GM04504 (cell line): ENCODE data around the gene TSR1.

Experiments
- DNase-seq: peaks from one replicate; pipeline ENCODE4 v3.0.0-alpha.2; 2012; ENCODE audit warnings: low read depth

The TSR1 gene

DNA sequence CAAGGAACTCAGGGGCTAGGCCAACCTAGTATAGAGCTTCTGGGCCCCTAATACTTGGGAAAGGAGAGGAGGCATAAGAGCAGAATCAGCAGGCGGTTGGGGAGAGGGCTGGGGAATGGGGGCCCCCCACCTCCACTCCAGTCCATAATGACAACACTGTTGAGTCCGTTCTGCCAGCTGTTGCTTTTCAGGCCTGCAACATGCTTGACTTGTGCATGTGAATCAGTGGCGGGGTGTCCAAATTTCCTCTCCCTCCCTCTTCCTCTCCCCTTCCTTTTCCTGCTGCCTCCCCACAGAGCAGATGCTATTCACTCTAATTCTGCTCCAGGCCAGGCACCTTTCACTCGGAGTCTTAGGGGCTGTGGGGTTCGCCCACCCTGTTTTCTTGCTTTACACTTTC, 32.8 kb upstream of the TSR1 start:
- DNase-seq, result no peak

DNA sequence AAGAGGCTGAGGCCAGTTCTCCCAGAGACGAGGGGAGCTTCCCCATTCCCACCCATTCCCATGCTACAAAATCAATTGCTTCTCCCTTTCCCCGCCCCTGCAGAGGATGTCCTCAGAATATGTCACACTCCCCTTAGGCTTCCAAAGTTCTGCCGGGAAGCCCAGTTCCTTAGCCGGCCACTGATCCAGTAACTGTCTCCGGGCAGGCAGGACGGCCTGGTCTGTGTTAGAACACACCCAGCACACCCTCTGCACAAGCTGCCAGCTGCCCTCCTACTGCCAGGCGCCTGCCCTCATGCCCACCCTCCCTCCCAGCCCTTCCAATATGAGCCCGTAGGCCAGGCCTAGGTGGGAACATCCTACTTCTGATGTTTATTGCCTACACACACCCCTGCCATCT, 32.1 kb upstream of the TSR1 start:
- DNase-seq, result no peak

DNA sequence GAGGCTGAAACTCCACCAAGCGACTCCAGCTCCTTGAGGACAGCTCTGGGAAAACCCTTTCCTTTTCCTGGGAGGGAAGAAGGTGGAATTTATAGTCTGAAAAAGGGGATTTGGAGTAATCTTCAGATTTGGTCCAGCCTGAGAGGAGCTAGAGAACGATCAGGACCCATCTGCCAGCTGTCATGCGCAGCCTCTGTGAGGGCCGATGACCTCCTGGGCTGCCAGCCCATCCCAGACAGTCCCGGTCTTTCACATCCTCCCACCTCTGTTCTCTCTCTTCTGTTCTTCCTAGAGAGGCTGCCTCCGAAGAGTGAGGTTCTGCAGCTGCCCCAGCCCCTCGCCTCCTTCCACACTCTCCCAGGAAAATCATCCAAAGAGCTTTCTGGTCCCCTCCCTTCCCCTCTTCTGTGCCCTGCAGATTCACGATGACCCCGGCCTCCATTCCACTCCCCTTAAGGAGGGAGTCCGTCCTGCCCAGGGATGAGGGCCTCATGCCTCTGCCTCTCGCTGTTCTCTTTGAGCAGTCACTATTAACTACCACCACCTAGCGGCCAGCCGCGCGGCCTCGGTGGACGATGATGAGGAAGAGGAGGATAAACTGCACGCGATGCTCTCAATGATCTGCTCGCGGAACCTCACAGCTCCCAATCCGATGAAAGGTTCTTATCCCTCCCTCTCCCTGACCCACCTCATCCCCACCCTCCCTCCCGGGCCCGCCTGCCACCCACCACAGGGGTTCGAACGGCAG, 30.7 kb upstream of the TSR1 start:
- DNase-seq, result no peak

DNA sequence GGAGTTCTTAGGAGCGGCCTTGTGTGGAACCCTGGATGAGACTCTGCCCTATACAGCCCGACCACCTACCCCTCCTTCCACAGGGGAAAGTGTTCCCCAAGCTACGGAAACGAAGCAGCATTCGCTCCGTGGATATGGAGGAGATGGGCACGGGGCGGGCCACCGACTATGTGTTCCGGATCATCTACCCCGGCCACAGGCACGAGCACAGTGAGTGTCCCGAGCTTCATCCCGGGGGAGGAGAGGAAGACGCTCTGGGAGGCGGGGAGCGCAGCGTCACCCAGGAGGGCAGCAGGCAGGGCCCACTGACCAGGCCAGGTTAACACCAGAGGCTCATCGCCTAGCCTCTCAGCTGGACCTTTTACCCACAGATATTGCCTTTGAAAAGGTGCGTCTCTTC, 28.9 kb upstream of the TSR1 start:
- no peak for DNase-seq

DNA sequence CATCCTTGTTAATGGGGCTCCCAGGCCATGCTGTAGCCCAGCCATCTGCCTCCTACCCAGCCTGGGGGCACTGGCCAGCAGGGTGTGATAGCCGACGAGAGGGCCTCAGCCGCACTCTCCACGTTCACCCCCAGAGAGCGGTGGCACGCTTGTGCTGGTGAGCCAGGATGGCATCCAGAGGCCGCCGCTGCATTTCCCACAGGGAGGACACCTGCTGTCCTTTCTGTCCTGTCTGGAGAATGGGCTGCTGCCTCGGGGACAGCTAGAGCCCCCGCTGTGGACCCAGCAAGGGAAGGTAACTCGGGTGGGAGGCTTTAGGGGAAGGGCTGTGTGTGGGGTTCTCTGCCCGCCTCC, 28.5 kb upstream of the TSR1 start:
- no peak for DNase-seq

DNA sequence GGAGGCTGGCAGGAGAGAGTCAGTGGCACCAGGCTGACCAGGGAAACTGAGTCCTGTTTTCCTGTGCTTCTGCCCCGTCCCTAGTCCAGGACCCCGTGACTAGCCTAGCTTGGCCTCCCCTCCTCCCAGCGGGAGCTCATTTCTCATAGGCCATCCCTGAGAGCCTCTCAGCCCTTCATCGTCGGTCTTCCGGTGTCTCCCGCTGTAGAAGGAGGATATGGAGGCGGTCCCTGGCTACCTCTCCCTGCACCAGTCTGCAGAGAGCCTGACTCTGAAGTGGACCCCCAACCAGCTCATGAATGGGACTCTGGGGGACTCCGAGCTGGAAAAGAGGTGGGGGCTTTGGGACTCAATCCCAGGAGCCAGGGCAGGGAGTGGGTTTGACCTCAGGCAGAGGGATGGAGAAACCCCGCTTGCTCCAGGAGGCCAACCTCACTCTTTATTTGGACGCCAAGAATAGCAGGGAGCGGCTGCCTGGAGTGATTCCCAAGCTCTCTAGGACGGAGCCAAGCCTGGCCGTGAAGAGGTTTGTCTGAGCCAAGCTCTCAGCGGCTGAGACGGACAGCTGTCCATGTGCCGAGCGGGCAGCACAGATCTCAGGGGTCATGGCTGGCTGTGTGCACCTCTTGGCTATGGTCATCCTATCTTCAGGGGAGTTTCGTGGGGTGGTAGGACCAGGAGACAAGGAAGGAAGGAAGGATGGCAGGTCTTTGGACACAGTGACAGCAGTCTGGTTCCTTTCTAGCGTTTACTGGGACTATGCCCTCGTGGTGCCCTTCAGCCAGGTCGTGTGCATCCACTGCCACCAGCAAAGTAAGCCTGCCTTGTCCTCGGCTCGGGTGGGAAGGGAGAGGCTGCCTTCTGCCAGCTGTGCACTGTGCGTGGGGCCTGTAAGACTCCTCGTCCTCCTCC, 27.9 kb upstream of the TSR1 start:
- no peak for DNase-seq

DNA sequence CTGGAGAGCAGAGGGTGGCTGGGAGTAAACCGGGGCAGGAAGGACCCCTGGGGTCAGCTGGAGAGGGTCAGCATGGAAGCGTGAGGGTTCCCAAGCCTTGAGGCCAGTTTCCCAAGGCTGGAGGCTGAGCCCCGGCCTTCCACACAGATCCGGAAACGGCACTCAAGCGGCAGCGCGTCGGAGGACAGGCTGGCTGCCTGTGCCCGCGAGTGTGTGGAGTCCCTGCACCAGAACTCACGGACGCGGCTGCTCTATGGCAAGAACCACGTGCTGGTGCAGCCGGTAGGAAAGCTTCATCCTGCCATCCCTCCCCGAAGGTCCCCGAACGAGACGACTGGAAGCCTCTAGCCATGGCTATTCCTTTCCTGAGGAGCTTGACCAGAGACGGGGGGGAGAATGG, 27.1 kb upstream of the TSR1 start:
- no peak for DNase-seq

DNA sequence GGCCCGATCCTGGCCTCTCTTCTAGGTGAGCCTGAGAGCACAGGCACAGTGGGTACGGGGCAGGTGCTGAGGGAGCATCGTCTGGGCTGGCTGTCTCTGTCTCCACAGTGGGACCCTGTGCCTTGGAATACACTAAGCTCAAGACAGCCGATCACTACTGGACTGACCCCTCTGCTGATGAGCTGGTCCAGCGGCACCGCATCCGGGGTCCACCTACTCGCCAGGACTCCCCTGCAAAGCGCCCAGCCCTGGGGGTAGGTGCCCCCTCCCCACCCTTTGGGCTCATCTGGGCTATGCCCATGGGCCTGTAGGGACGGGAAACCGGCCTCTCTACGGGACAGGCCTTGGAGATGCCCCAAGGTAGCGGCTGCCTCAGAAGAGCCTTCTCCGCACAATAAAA, 26.6 kb upstream of the TSR1 start:
- DNase-seq, result no peak

DNA sequence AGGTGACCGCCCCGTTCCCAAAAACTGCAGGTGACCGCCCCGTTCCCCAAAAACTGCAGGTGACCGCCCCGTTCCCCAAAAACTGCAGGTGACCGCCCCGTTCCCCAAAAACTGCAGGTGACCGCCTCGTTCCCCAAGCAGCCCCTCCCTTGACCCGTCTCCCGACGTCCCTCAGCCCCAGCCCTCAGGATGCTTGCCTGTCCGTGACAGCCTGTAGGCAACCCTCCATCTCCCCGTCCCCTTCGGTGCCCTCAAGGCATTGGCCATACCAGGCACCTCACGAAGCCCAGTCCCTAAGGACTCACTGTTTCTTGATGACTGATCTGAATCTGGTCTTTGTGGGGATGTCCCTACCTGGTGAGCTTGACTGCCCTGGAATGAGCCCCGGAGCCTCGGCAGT, 26.2 kb upstream of the TSR1 start:
- DNase-seq, result no peak

DNA sequence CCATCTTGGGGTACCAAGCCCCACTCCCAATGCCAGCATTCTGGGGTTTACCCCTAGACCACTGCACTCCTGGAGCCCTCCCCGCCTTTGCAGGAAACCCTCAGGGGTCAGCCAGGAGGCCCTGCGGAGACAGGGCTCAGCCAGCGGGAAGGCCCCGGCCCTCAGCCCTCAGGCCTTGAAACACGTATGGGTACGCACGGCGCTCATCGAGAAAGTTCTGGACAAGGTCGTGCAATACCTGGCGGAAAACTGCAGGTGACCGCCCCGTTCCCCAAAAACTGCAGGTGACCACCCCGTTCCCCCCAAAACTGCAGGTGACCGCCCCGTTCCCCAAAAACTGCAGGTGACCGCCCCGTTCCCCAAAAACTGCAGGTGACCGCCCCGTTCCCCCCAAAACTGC, 25.8 kb upstream of the TSR1 start:
- no peak for DNase-seq

DNA sequence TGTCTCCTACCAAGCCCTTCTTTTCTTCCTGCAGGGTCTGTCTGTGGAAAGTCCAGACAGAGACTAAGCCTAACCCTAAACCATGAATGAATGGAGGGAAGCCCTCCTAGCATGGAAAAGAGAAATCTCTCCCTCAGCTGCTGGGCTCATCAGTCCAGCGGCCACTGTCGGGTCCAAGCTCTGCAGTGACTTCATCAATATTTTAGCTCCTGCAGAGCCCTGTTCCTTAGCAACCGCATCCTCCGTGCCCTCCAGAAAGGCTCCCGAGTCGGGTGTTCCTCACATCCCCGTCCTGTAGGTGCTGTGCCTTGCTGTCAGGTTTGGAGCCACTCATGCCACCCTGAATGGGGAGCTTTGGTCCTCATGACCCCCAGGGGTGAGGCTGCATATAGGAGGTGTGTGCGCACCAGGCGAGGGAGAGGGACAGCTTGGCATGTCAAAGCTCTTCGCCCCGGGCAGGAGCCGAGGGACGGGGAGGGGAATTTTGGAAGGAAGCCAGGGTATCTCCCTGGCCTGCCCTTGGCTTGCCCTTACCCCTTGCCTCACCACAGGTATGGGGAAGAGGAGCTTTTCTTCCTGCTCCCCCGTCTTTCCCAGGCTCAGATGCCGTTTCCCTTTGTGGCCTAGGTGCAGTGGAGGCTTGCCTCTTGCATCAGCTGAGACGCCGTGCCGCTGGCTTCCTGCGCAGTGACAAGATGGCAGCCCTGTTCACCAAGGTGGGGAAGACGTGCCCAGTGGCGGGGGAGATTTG, 24.9 kb upstream of the TSR1 start:
- DNase-seq, result no peak

DNA sequence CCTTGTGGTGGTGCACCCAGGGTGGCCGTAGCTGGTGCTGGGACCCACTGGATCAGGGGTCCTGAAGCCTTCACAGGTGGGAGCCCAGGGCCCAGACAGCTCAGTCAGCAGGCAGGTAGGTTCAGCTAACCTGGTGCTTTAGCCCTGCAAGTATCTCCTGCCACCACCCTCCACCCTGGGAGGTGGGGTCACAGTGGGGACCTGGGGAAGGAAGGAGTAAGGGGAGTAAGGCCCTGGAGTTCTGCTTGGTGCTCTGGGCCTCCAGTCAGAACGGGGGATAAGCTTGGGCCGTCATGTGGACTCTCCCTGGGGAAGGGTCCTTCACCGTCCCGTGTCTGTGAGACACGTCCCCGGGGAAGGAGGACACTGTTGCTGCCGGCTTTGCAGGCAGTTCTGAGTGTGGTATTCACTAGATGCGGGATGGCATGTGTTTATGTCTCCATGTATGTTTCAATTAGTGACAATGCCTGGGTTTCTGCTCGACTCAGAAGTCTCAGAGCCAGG, 21.7 kb upstream of the TSR1 start:
- no peak for DNase-seq

DNA sequence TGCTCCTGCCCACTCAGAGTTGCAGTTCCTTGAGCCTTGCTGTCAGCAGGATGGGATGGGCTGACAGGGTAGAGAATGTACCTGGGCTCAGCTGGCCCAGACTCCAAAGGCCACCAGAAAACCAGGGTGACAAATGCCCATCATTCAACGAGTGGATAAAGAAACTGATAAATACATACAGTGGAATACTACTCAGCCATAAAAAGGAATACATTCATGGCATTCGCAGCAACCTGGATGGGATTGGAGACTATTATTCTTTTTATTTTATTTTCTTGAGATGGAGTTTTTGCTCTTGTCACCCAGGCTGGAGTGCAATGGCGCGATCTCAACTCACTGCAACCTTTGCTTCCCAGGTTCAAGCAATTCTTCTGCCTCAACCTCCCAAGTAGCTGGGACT, 21.0 kb upstream of the TSR1 start:
- no peak for DNase-seq

DNA sequence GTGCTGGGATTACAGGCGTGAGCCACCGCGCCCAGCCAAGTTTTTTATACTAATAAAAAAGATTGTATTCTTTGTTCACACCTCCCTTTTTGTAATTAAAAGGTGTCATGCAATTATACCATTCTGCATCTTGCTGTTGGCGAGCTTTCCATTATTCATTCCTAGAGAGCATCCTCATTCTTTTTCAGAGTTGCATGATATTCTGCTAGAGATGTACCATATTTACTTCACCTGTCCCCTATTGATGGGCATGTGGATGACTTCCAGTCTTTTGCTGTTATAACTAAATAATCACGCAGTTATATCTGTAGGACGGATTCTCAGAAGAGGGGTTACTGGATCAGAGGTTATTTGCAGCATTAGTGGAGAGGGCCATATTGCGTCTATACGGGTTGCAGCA, 18.1 kb upstream of the TSR1 start:
- DNase-seq, result no peak

DNA sequence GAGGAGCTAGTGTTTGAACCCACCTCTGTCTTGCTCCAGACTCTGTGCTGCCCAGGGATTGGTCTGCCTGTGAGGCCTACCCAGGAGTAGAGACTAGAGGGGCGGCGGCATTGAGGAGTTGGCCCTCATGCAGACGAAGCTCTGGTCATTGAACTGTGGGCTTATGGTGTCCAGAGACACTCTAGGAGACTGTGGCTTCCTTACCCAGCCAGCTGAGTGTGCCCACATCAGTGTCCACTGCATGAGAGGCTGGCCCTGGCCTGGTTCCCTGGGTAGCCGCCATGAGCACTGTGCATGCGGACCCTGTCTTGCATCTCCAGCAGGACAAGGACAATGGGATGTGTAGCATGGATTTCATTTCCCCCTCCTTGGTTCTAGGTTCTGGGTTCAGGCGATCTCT, 15.0 kb upstream of the TSR1 start:
- no peak for DNase-seq

DNA sequence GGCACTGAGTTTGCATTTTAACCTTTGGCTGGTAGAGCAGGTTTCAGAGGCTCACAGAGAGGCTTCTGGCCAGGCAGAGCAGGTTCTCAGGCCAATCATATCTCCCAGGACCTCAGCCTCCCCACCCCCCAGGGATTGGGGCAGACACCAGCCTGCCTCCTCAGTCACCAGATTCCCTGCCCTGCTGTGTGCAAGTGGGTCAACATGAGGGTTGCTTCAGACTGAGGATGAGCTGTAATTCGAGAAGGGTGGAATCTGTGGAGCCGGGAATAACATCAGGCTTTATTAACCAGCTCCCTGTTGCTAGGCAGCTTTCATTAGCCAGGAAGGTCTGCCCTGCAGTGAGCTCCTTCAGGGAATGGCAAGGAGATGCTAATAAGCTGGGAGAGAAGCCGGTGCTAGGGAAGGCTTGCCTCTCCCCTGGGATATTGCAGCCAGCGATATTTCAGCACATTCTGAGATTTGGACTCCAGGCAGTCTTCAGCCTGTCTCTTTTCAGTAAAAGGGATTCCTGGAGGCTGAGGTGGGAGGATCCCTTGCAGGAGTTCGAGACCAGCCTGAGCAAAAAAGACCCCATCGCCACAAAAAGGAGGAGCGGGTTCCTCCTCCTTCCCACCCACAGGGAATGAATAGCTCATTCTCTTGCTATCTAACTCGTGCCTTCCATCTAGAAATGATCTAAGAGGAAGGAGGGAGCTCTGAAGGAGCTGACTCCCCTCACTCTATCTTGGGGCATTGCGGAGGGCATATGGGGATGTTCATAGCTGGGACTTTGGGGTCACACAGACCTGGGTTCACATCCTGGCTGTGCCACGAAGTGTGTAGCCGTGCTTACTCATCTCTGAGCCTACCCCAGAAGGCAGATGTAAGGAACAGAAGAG, 11.8 kb upstream of the TSR1 start:
- DNase-seq, result peak; percentile 81

DNA sequence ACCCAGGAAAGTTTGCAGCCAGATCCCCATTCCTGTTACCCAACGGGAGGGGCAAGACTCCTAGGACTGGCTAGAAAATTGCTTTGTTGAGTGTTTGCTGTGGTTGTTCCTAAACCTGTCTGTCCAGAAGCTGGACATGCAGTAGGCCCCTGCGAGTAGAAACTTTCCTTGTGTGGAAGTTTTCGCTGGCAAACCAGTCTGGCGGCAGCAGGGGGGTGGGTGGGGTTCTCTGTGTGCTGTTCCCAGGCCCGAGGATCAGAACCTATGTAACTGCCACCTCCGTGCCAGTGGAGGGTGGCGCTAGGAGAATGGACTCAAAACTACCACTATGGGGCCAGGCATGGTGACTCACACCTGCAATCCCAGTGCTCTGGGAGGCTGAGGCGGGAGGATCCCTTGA, 10.2 kb upstream of the TSR1 start:
- no peak for DNase-seq

DNA sequence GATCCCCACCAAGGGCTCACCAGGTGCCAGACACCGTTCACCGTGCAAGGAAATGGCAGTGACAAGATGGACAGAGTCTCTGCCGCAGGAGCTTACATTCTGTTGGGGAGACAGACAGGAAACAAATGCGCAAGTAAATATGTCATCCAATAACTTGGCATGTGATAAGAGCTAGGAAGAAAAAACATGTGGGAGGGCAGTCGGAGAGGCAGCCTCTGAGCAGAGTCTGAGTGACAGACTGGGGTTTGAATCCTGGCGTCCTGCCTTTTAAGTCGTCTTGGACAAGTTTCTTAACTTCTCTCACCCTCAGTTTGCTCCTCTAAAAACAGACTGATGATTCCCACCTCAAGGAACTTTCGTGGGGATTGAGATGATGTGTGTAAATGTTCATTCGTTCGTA, 8.3 kb upstream of the TSR1 start:
- DNase-seq, result no peak

DNA sequence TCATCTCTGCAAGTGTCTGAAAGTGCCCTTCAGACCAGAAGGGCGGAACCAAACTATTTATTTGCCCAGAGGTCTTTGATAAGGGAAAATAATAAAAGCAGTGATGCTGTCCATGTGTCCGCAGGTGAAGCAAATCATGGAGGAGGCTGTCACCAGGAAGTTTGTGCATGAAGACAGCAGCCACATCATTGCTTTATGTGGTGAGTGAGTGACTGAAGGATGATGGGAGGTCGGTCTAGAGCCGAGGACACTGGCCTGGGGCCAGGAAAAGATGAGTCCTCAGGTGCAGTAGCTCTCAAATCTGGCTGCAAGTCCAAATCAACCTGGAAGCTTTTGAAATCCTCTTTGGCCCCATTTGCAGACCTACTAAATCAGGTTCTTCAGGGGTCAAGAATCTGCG, 7.2 kb upstream of the TSR1 start:
- DNase-seq, result no peak

DNA sequence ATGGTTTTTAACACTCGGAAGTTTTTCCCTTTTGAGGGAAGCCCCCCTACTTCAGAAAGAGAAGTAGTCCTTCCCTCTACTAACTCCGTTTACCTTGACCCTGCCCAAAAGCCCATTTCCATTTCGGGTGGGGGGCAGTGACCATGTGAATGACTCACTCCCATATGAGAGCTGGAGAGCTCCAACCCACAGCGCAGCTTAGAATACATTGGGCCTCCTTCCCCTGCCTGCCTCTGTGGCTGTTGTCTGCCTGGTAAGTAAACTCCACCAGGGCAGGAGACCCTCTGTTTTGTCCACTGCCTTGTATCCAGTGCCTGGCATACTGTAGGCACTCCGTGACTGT, 2.0 kb upstream of the TSR1 start:
- DNase-seq, result no peak

DNA sequence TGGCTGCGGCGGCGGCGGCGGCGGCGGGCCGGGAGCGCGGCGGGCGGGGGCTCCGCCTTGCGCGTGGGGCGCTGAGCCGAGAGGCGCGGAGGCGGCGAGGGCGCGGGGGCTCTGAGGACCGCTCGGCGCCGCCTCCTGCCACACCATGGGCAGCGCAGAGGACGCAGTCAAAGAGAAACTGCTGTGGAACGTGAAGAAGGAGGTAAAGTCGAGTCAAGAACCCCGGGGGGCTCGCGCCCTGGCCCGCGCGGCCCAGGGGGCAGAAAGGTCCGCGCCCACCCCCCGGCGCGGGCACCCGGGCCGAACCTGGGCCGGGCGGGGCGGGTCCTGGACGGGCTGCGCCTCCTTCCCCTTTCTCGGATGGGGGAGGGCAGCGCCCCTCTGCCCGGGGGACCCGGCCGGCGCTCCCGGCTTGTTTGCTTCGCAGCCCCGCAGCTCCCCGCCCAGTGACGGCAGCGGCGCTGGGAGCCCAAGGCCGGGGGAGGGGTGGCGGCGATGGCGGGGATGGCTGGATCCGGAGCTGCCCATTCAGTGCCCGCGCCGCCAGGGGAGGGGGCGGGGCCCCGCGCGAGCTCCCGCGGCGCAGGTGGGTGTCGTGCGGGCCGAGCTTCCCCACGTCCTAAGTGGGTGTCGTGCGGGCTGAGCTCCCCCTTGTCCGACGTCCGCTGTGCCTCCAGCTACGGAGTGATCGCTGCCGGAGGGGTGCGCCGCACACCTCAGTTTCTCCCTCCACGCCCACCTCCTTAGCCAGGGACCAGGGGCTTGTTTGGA, 1.5 kb upstream of the TSR1 start:
- DNase-seq, result no peak
